ENCODE results near the gene RGS16. TPM values are rescaled to one million over a fixed set of nuclear protein-coding genes. Genes with fewer than 3 reads are reported as not detected.

The RGS16 gene
- total RNA-seq, 1 experiment from 2014 or later, result 0.23 TPM

GRCh38 chr1:182634306-182635072 lies 30.3 kb upstream of the RGS16 start:
- H3K4me1 ChIP-seq (ENCODE audit: control insufficient read depth, insufficient read depth, low read length), result no peaks in the 10 kb centered on the region
- TF ChIP-seq POLR2AphosphoS5 (IDR thresholded peaks at IDR 0.05; ENCODE audit: low read depth, low read length) (no peak), CTCF (IDR thresholded peaks at IDR 0.05) (no peak), SIN3A (IDR thresholded peaks at IDR 0.05; ENCODE audit: borderline replicate concordance, insufficient read depth, low read depth, low read length) (no peak), TCF7L2 (IDR thresholded peaks at IDR 0.05; ENCODE audit: low read depth, low read length) (no peak)
- TF ChIP-seq, protein P1, sequence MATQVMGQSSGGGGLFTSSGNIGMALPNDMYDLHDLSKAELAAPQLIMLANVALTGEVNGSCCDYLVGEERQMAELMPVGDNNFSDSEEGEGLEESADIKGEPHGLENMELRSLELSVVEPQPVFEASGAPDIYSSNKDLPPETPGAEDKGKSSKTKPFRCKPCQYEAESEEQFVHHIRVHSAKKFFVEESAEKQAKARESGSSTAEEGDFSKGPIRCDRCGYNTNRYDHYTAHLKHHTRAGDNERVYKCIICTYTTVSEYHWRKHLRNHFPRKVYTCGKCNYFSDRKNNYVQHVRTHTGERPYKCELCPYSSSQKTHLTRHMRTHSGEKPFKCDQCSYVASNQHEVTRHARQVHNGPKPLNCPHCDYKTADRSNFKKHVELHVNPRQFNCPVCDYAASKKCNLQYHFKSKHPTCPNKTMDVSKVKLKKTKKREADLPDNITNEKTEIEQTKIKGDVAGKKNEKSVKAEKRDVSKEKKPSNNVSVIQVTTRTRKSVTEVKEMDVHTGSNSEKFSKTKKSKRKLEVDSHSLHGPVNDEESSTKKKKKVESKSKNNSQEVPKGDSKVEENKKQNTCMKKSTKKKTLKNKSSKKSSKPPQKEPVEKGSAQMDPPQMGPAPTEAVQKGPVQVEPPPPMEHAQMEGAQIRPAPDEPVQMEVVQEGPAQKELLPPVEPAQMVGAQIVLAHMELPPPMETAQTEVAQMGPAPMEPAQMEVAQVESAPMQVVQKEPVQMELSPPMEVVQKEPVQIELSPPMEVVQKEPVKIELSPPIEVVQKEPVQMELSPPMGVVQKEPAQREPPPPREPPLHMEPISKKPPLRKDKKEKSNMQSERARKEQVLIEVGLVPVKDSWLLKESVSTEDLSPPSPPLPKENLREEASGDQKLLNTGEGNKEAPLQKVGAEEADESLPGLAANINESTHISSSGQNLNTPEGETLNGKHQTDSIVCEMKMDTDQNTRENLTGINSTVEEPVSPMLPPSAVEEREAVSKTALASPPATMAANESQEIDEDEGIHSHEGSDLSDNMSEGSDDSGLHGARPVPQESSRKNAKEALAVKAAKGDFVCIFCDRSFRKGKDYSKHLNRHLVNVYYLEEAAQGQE (IDR thresholded peaks at IDR 0.05; ENCODE audit: insufficient read depth in 1 of 2, low read depth in 2 of 2, low read length in 1 of 2), result no peak
- H3K4me3 ChIP-seq (ENCODE audit: low read depth in 2 of 2, low read length in 2 of 2), result no peak overlapping the region
- H3K36me3 ChIP-seq (ENCODE audit: control insufficient read depth, insufficient read depth, low read length), result no peaks in the 10 kb centered on the region
- intact Hi-C loops (cut with micrococcal nuclease; ENCODE audit: unreplicated experiment), result no loop called here
- no TSS peak for BruUV-seq (replicated peaks)
- in situ Hi-C loops (cut with HindIII; ENCODE audit: low pct_unique_long_range_greater_than_20kb, low sequenced_read_pairs), result no loop called here
- 0 out of 2 replicates have a peak, but pooled peaks cover 5% of the 10 kb centered on the region for H3K27me3 ChIP-seq (ENCODE audit: control insufficient read depth, insufficient read depth, low read length)
- ATAC-seq (no peak), DNase-seq (ENCODE audit: low read depth, low spot score) (no peak)
- ChIA-PET POLR2A (no interaction called here), CTCF (no interaction called here)
- no peaks in the 10 kb centered on the region for H3K9me3 ChIP-seq (ENCODE audit: control insufficient read depth, insufficient read depth, low read depth, low read length)
- no peak overlapping the region for H3K27ac ChIP-seq (ENCODE audit: low read length)

GRCh38 chr1:182633657-182634281 lies 29.6 kb upstream of the RGS16 start:
- Histone ChIP-seq H3K27me3 (ENCODE audit: control insufficient read depth, insufficient read depth, low read length) (no peaks in the 10 kb centered on the region), H3K4me3 (ENCODE audit: low read depth in 2 of 2, low read length in 2 of 2) (no peak overlapping the region), H3K36me3 (ENCODE audit: control insufficient read depth, insufficient read depth, low read length) (no peaks in the 10 kb centered on the region), H3K4me1 (ENCODE audit: control insufficient read depth, insufficient read depth, low read length) (no peaks in the 10 kb centered on the region), H3K9me3 (ENCODE audit: control insufficient read depth, insufficient read depth, low read depth, low read length) (no peaks in the 10 kb centered on the region), H3K27ac (ENCODE audit: low read length) (no peak overlapping the region)
- ChIA-PET CTCF (no interaction called here), POLR2A (no interaction called here)
- DNase-seq (ENCODE audit: low read depth, low spot score) (no peak), ATAC-seq (no peak)
- intact Hi-C loops (cut with micrococcal nuclease; ENCODE audit: unreplicated experiment), result no loop called here
- in situ Hi-C loops (cut with HindIII; ENCODE audit: low pct_unique_long_range_greater_than_20kb, low sequenced_read_pairs), result no loop called here
- no TSS peak for BruUV-seq (replicated peaks)
- TF ChIP-seq SIN3A (IDR thresholded peaks at IDR 0.05; ENCODE audit: borderline replicate concordance, insufficient read depth, low read depth, low read length) (no peak), POLR2AphosphoS5 (IDR thresholded peaks at IDR 0.05; ENCODE audit: low read depth, low read length) (no peak), CTCF (IDR thresholded peaks at IDR 0.05) (no peak), TCF7L2 (IDR thresholded peaks at IDR 0.05; ENCODE audit: low read depth, low read length) (no peak)
- TF ChIP-seq, protein P1 (IDR thresholded peaks at IDR 0.05; ENCODE audit: insufficient read depth in 1 of 2, low read depth in 2 of 2, low read length in 1 of 2), result no peak
